ENCODE data around the gene PHF21B.
A peak's percentile ranks its signal among the peaks of the same experiment; 100 is the strongest.

The PHF21B gene

DNA sequence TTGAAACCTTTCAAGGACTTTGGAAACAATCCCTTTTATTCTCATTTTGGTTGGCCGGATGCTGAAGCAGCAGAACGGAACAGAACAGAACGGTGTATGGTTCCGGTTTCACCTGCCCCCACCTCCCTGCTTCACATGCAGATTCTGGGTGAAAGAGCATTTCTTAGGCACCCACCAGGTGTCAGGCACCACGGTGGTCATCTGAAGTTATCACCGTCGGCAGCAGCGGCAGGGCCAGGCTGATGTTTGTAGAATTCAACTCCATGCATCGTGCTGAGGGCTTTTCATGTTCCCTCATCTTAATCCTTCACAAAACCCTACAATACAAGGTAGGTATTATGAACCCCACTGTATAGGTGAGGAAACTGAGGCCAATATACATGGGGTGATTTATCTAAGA, 13.6 kb upstream of the PHF21B start:
- TF ChIP-seq, protein P1, sequence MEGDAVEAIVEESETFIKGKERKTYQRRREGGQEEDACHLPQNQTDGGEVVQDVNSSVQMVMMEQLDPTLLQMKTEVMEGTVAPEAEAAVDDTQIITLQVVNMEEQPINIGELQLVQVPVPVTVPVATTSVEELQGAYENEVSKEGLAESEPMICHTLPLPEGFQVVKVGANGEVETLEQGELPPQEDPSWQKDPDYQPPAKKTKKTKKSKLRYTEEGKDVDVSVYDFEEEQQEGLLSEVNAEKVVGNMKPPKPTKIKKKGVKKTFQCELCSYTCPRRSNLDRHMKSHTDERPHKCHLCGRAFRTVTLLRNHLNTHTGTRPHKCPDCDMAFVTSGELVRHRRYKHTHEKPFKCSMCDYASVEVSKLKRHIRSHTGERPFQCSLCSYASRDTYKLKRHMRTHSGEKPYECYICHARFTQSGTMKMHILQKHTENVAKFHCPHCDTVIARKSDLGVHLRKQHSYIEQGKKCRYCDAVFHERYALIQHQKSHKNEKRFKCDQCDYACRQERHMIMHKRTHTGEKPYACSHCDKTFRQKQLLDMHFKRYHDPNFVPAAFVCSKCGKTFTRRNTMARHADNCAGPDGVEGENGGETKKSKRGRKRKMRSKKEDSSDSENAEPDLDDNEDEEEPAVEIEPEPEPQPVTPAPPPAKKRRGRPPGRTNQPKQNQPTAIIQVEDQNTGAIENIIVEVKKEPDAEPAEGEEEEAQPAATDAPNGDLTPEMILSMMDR (IDR thresholded peaks at IDR 0.05; ENCODE audit: control insufficient read depth, extremely low read depth, insufficient read depth): no peak
- no peak overlapping the region for H3K4me3 ChIP-seq (ENCODE audit: low read depth, low read length)
- DNase-seq (ENCODE audit: low read depth): no peak

DNA sequence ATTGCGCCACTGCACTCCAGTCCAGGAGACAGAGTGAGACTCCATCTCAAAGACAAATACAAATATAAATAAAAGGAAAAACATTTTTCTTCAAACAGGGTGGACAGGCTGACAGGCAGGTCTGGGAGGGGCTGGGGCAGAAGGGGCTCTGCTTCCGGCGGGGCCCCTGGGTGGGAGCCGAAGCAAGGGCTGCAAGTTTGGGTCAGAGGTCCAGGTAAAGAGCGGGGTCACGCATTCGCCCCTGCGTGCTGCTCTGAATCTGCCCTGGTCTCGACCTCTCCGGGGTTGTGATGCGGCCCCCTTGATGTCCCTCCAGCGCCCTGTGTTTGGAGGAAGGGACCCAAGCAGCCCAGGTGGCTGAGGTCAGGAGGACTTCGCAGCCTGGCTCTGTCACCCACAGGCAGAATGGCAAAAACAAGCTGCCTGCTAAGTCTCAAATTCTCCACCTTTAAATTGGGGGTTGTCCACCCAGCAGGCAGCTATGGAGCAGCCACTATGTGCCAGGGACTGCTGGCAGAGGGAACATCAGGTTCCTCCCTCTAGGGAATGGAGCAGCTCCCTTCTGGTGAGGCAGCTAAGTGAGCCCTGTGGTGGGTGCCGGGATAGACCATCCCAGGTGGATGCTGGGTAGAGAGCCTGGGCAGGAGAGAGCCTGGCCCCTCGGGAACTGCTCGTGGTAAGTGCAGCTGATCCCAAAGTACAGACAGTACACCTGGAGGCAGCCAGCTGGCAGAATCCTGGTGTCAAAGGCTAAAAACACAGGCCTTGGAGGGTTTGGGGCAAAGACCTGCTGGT, 10.3 kb upstream of the PHF21B start:
- no peak for DNase-seq (ENCODE audit: low read depth)
- H3K4me3 ChIP-seq (ENCODE audit: low read depth, low read length): no peak overlapping the region
- TF ChIP-seq, protein P1 (IDR thresholded peaks at IDR 0.05; ENCODE audit: control insufficient read depth, extremely low read depth, insufficient read depth): no peak

DNA sequence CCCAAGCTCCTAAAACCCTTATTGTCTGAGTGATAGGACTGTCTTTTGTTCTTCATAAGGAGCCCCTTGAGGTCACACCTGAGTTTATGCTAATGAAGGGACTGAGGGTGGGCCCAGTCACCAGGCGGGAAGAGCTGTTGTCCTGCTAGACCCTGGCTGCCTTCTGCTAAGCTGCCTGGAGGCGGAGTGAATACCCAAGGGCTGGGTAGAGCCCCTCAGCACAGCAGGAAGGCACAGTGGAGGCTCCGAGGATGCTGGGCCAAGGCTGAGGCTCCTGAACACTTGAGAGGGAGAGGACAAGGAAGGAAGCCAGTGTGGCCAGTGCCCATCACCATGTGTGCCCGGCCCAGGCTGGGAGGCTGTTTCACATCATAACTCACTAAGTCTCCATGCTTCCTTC, 4.8 kb upstream of the PHF21B start:
- TF ChIP-seq, protein P1 (IDR thresholded peaks at IDR 0.05; ENCODE audit: control insufficient read depth, extremely low read depth, insufficient read depth): no peak
- DNase-seq (ENCODE audit: low read depth): no peak
- H3K4me3 ChIP-seq (ENCODE audit: low read depth, low read length): no peak overlapping the region

DNA sequence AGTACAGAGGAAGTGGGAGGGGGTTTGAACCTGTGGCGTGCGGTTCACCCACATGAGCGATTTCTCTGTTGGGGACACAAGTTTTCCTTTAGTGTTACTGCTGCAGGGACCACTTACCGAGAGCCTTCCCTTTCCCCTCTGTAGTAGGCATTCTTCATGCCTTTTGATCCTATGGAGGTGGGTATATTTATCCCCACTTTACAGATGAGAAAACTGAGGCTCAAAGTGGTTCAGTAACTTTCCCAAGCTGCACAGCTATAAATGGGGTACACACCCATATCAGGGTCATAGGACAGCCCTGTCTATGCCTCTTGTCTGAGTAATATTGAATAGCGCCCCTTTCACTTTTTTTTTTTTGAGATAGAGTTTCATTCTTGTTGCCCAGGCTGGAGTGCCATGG, 3.3 kb upstream of the PHF21B start:
- TF ChIP-seq, protein P1 (IDR thresholded peaks at IDR 0.05; ENCODE audit: control insufficient read depth, extremely low read depth, insufficient read depth): no peak
- DNase-seq (ENCODE audit: low read depth): no peak
- no peak overlapping the region for H3K4me3 ChIP-seq (ENCODE audit: low read depth, low read length)

DNA sequence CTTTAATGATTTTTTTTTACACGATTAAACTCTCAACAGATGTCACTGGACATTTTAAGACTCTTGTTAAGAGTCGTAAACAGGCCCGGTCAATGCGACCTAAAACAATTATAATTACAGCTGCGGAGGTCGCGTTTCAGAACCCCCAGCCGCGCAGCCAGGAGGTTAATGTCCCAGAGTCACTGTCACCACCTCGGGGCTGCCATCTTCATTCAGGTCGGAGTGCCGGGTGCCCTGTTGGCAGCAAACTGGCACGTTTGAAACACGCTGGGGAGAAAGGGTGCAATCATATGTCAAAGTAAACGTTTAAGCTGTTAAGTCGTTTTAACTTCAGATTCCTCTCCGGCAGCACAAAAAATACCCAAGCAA, 711 bp upstream of the PHF21B start:
- peak overlapping the region; percentile 66 for H3K4me3 ChIP-seq (ENCODE audit: low read depth, low read length)
- TF ChIP-seq, protein P1 (IDR thresholded peaks at IDR 0.05; ENCODE audit: control insufficient read depth, extremely low read depth, insufficient read depth): no peak
- DNase-seq (ENCODE audit: low read depth): no peak

DNA sequence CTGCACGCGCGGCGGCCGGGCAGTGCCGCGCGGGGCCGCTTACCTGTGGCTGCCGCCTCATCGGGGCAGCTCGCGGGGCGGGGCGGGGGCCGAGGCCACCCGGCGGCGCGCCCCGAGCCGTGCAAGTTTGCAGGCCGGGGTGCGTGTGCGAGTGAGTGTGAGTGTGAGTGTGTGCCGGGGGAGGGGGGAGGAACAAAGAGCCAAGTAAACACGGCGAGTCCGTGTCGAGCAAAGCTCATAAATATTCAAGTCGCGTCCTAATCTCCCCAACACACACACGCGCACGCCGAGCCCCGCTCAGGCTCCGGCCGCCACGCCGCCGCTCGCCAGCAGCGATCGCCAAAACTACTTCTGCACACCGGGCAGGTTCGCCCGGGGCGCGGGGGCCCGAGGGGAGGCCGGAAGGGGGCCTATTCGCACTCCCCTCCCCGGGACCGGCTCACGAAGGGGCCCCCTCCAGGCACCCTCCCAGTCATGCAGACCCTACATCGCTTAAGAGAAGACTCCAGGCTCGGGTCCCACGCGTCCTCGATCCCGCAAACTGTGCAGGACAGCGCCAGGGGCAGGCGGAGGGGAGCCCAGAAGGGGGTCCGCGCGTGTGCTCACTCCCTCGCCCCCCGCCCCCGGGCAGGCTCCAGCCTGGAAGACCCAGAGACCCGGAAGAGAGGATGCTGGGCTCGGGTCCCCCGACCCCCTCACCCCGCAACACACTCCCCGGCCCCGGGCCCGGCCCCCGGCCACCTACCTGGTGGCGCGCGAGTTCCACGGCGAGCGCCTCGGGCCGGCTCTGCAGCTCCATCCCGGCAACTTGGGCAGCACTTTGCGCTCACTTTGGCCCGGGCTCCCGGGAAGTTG, 827 bp downstream of the PHF21B start:
- H3K4me3 ChIP-seq (ENCODE audit: low read depth, low read length): peak overlapping the region; percentile 41
- no peak for DNase-seq (ENCODE audit: low read depth)
- TF ChIP-seq, protein P1 (IDR thresholded peaks at IDR 0.05; ENCODE audit: control insufficient read depth, extremely low read depth, insufficient read depth): no peak
